HL-60 (cell line): ENCODE data around the gene ENOX1.

Experiments
- POLR2AphosphoS5 ChIP-seq: IDR thresholded peaks from 2 replicates; pipeline ENCODE4 v1.6.1; 2012; ENCODE audit warnings: low read depth
- TF ChIP-seq, protein P1 (sequence below): IDR thresholded peaks from one replicate; pipeline ENCODE4 v1.5.1; 2011; ENCODE audit warnings: low read length, control low read depth, inconsistent platforms; ENCODE audit not compliant: insufficient read depth

DNA sequence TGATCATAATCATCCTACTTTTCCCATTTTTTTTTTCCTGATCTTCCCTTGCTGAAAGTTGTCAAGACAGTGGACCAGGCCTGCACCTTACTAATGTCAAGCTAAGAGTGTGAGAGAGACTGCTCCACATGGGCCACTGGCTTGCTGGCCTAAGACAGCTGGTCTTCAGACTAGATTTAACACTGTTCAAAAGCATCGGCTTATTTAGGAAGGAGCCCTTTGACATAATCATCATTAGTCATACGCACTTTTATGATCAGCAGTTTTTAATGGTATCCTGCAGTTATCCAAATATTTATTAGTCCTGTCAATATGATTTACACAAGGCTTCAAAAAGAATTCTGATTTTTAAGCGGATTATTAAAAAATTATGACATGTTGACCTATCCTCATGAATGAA, 492.8 kb downstream of the ENOX1 start:
- TF ChIP-seq, protein P1, sequence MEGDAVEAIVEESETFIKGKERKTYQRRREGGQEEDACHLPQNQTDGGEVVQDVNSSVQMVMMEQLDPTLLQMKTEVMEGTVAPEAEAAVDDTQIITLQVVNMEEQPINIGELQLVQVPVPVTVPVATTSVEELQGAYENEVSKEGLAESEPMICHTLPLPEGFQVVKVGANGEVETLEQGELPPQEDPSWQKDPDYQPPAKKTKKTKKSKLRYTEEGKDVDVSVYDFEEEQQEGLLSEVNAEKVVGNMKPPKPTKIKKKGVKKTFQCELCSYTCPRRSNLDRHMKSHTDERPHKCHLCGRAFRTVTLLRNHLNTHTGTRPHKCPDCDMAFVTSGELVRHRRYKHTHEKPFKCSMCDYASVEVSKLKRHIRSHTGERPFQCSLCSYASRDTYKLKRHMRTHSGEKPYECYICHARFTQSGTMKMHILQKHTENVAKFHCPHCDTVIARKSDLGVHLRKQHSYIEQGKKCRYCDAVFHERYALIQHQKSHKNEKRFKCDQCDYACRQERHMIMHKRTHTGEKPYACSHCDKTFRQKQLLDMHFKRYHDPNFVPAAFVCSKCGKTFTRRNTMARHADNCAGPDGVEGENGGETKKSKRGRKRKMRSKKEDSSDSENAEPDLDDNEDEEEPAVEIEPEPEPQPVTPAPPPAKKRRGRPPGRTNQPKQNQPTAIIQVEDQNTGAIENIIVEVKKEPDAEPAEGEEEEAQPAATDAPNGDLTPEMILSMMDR: no peak
- TF ChIP-seq POLR2AphosphoS5: no peak
